GM15510 (cell line): ENCODE measurements around the gene EPS8L2.

Source experiments
- POLR2A ChIP-seq: IDR thresholded peaks from 3 replicates; pipeline ENCODE4 v1.6.1; 2011; ENCODE audit warnings: borderline replicate concordance; ENCODE audit not compliant: insufficient read length; ENCODE audit errors: extremely low read depth

EPS8L2 gene

GRCh38 chr11:708511-708910 lies 2.5 kb downstream of the EPS8L2 start:
- TF ChIP-seq POLR2A, result no peak

DNA sequence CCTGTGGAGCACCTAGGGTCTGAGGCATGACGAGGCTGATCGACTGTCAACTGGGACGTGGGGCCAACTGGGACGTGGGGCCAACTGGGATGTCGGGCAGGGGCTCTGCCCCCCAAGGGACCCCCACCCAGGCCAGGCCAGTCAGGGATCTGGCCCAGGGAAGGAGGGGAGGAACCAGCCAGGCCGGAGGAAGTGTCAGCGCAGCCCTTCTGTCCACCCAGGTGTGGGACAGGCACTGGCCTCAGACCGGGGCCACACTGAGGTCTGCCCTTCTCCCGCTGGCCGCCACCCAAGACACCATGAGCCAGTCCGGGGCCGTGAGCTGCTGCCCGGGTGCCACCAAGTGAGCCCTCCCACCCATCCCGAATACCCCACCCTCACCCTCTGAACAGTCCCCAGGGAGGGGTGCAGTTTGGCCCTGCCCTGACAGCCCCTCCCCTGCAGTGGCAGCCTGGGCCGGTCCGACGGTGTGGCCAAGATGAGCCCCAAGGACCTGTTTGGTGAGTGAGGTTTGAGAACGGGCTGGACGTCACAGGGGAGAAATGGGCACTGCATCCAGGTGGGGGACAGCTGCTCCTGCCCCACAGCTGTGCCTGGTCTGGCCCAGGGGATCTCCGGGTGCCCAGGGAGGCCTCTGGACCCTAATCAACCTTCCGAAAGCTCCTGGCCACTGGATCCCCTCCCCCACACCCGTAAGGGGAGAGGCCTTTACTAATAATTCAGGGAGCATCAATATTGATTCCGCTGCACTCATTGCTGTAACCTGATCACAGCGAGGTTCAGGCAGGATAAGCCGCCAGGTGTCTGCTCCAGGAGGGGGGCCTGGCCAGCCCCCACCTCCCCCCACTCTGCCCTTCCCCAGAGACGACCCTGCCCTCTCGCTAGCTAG lies 3.3 kb downstream of the EPS8L2 start:
- no peak for TF ChIP-seq POLR2A

- no peak for TF ChIP-seq POLR2A
These were observed 8.4 kb downstream of the EPS8L2 start for GRCh38 chr11:714436-714835.

- no peak for TF ChIP-seq POLR2A
These were observed 13.4 kb downstream of the EPS8L2 start for GRCh38 chr11:719214-720016.

DNA sequence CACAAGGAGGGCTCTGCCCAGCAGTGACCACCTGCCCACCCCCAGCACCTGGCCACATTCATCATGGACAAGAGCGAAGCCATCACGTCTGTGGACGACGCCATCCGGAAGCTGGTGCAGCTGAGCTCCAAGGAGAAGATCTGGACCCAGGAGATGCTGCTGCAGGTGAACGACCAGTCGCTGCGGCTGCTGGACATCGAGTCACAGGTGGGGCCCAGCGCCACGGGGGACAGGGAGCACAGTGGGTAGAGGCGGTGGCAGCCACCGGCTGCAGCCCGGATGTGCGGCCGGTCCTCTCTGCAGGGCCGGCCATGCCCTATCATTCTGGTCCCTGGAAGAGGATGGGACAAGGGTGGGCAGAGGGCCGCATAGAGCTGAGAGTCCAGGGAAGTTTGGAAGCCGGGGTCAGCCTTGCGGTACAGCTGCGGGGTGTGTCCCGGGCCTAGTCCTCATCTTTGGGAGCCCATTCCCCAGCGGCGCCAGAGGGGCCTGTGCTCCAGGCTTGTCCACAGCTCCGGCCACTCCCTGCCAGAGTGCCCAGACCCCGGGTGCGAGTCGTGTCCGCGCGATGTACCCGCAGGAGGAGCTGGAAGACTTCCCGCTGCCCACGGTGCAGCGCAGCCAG lies 14.1 kb downstream of the EPS8L2 start:
- TF ChIP-seq POLR2A, result no peak

GRCh38 chr11:720642-721246 lies 14.7 kb downstream of the EPS8L2 start:
- no peak for TF ChIP-seq POLR2A

- no peak for TF ChIP-seq POLR2A
These were observed 15.3 kb downstream of the EPS8L2 start for GRCh38 chr11:721247-721740.

DNA sequence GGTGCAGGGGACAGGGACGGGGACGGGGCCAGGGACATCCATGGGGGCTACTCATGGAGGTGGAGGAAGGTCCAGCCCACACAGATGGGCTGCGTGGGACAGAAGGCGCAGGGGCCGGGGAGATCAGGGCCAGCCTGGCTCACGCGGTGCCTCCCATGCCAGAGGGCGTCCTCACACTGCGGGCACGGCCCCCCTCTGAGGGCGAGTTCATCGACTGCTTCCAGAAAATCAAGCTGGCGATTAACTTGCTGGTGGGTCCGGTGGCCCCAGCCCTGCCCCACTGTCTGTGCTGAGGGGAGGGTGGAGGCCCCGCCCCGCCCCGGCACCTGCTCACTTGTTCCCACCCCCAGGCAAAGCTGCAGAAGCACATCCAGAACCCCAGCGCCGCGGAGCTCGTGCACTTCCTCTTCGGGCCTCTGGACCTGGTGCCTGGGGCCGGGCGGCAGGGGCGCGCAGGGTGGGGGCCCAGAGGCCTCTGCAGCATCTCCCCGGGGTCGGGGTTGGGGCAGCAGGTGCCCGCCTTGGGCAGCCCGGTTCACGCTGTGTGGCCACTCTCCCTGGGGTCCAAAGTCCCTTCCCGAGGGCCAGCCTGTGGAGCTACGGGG lies 15.8 kb downstream of the EPS8L2 start:
- no peak for TF ChIP-seq POLR2A

DNA sequence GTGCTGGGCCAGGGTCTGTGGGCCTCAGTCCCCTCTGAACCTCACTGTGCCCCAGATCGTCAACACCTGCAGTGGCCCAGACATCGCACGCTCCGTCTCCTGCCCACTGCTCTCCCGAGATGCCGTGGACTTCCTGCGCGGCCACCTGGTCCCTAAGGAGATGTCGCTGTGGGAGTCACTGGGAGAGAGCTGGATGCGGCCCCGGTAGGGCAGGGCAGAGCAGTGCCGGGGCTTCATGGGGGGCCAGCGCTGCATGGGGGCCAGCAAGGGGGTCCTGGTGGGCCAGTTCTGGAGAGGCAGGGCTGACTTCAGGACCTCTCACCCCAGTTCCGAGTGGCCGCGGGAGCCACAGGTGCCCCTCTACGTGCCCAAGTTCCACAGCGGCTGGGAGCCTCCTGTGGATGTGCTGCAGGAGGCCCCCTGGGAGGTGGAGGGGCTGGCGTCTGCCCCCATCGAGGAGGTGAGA lies 16.3 kb downstream of the EPS8L2 start:
- no peak for TF ChIP-seq POLR2A

GRCh38 chr11:723120-723883 lies 17.3 kb downstream of the EPS8L2 start:
- no peak for TF ChIP-seq POLR2A

GRCh38 chr11:724049-724777 lies 18.2 kb downstream of the EPS8L2 start:
- TF ChIP-seq POLR2A, result no peak

DNA sequence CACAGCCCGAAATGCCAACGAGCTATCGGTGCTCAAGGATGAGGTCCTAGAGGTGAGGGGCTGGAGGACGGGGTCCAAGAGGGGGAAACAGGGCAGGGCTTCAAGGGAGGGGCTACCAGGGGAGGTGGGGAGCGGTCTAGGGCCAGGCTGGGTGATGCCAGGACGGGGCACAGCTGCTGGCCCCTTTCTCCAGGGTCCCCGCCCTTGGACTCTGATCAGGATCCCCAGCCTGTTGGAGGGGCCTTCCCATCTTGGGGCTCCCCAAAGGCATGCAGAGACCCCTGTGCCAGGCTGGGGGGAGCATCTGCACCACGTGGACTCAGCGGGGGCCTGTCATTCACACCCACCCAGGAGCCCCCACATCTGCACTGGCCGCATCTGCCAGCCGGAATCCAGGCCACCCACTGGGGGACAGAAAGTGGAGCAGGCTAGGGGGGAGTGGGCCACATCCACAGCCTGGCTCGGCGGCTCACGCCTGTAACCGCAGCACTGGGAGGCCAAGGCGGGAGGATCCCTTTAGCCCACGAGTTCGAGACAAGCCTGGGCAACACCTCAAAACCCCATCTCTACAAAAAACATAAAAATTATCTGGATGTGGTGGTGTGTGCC lies 18.9 kb downstream of the EPS8L2 start:
- TF ChIP-seq POLR2A, result no peak

- peak; percentile 48 for TF ChIP-seq POLR2A
These were observed 19.7 kb downstream of the EPS8L2 start for GRCh38 chr11:725624-726202.
